ENCODE data around the gene DLG5. TPM values are rescaled to one million over a fixed set of nuclear protein-coding genes. Genes with fewer than 3 reads are reported as not detected.

DLG5 gene
- polyA plus RNA-seq, 2 of the 4 experiments (the other 2 are of a cell fraction): 17.0 to 30.9 TPM

DNA sequence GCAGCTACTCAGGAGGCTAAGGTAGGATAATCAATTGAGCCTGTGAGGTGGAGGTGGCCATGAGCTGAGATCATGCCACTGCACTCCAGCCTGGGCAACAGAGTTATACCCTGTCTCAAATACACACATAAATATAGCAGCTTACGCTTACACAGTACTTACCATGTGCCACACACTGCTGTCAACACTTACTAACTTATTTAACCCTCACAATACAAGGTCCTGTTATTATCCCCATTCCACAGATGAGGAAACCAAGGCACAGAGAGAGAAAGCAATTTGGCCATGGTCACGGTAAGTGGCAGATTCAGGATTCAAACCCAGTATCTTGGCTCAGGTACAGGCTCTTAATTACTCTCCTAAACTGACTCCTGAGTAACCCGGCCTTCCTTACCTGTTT, 19.1 kb downstream of the DLG5 start:
- FAIRE-seq (no peak), DNase-seq (ENCODE audit: low read depth in 1 of 2, low spot score in 1 of 2) (no peak), ATAC-seq (no peak)
- WGBS (ENCODE audit: missing lambda C conversion rate): 93% methylated on average over 3 of the region's 3 CpGs
- Histone ChIP-seq H3K4me3 (no peak overlapping the region), H3K4me2 (no peak overlapping the region), H3K27ac (peak overlapping the region; percentile 86 to 93; a peak in 5 of 6 replicates), H3K4me1 (peaks cover 66% of the 10 kb centered on the region), H3K9me3 (no peaks in the 10 kb centered on the region)
- ChIA-PET CTCF (interaction anchor here (0.6 to 1.2 kb wide), 3 partner anchors 15 to 103 kb away, joined by 3 to 5 read pairs (median 3); no protein-coding TSS in a partner anchor), POLR2A (no interaction called here)
- TF ChIP-seq MAX (IDR thresholded peaks at IDR 0.05) (no peak; the same call in 1 of the 2 replicates), ZSCAN20 (CRISPR knock-in tag; IDR thresholded peaks at IDR 0.05) (no peak), POLR2A (IDR thresholded peaks at IDR 0.05; ENCODE audit: low read length) (no peak), HEYL (CRISPR knock-in tag; IDR thresholded peaks at IDR 0.05) (no peak), SREBF2 (IDR thresholded peaks at IDR 0.05) (no peak), RCOR1 (IDR thresholded peaks at IDR 0.05; ENCODE audit: low read depth, low read length) (no peak), PHF8 (IDR thresholded peaks at IDR 0.05; ENCODE audit: borderline replicate concordance, low read depth) (no peak), ZC3H11A (IDR thresholded peaks at IDR 0.05) (no peak), CEBPB (IDR thresholded peaks at IDR 0.05) (no peak), KDM5A (IDR thresholded peaks at IDR 0.05) (no peak), TFCP2L1 (CRISPR knock-in tag; IDR thresholded peaks at IDR 0.05) (no peak), KDM1A (IDR thresholded peaks at IDR 0.05; ENCODE audit: low read depth) (no peak), NPAS2 (CRISPR knock-in tag; IDR thresholded peaks at IDR 0.05; ENCODE audit: borderline replicate concordance) (no peak), HOXB5 (CRISPR knock-in tag; IDR thresholded peaks at IDR 0.05) (no peak), CBX2 (IDR thresholded peaks at IDR 0.05; ENCODE audit: borderline replicate concordance, low read depth) (no peak), RNF2 (IDR thresholded peaks at IDR 0.05; ENCODE audit: borderline replicate concordance, low read depth) (no peak), EHF (CRISPR knock-in tag; IDR thresholded peaks at IDR 0.05) (no peak), CHD2 (IDR thresholded peaks at IDR 0.05; ENCODE audit: low read length, partially characterized antibody) (no peak)
- TF ChIP-seq, protein P1, sequence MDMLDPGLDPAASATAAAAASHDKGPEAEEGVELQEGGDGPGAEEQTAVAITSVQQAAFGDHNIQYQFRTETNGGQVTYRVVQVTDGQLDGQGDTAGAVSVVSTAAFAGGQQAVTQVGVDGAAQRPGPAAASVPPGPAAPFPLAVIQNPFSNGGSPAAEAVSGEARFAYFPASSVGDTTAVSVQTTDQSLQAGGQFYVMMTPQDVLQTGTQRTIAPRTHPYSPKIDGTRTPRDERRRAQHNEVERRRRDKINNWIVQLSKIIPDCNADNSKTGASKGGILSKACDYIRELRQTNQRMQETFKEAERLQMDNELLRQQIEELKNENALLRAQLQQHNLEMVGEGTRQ (IDR thresholded peaks at IDR 0.05): no peak

DNA sequence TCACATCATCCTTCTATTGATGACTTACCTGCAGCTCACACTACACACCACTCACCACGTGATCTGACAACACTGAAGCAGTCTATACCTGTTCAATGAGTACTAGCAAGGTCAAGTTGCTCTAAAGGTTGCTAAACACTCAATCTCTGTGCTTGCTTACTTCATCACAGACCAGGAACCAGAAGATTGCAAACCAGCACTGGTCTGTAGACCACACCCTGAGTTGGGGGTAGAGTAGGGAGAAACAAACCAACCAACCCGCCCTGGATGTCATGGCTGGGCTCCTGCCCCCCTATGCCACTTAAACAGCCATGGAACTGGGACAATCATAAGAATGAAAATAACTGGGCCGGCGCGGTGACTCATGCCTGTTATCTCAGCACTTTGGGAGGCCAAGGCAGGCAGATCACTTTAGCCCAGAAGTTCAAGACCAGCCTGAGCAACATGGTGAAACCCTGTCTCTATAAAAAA, 19.6 kb downstream of the DLG5 start:
- ATAC-seq (no peak), FAIRE-seq (no peak), DNase-seq (ENCODE audit: low read depth in 1 of 2, low spot score in 1 of 2) (no peak)
- TF ChIP-seq FOSL2 (IDR thresholded peaks at IDR 0.05): no peak
- peak; percentile 15; the same call in 1 of the 2 replicates for TF ChIP-seq FOSL2 (CRISPR knock-in tag; IDR thresholded peaks at IDR 0.05)
- TF ChIP-seq JUNB (IDR thresholded peaks at IDR 0.05): no peak
- CTCF ChIA-PET: interaction anchor here (0.6 to 1.2 kb wide), 4 partner anchors 13 to 103 kb away, joined by 3 to 5 read pairs (median 4); no protein-coding TSS in a partner anchor
- Histone ChIP-seq H3K4me1 (peaks cover 65% of the 10 kb centered on the region), H3K27ac (peak overlapping the region; percentile 86 to 93; a peak in 4 of 6 replicates), H3K9me3 (no peaks in the 10 kb centered on the region), H3K4me2 (no peak overlapping the region), H3K4me3 (no peak overlapping the region)
- POLR2A ChIA-PET: no interaction called here
- 90% methylated on average over 5 of the region's 5 CpGs for WGBS (ENCODE audit: missing lambda C conversion rate)

DNA sequence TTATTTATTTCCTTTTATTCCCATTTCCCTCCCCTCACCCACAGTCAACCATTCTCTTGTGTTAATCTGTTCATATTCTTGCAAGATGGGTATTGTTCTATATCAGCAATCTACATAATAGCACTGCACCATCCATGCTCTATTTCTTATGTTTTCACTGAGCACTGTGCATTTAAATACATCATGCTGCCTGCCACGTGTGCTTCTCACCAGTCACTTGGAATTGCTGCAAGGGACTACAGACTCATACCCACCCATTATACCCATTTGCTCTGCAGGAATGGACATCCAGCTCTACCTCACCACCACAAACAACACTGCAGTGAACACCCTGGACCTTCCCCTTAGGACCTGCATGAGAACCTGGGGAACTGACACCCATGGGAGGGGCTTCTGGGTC, 20.8 kb downstream of the DLG5 start:
- H3K9me3 ChIP-seq: no peaks in the 10 kb centered on the region
- ATAC-seq (no peak), DNase-seq (ENCODE audit: low read depth in 1 of 2, low spot score in 1 of 2) (no peak), FAIRE-seq (no peak)
- peaks cover 55% of the 10 kb centered on the region for H3K4me1 ChIP-seq
- ChIA-PET CTCF (interaction anchor here (0.9 to 1.6 kb wide), 3 partner anchors 12 to 58 kb away, joined by 5 read pairs; no protein-coding TSS in a partner anchor), POLR2A (no interaction called here)
- H3K27ac ChIP-seq: no peak overlapping the region
- no peak overlapping the region for H3K4me2 ChIP-seq
- no peak for TF ChIP-seq CHD4 (IDR thresholded peaks at IDR 0.05; ENCODE audit: borderline replicate concordance)
- TF ChIP-seq MAZ (IDR thresholded peaks at IDR 0.05; ENCODE audit: borderline replicate concordance, low read depth, low read length): no peak
- TF ChIP-seq CBX8 (IDR thresholded peaks at IDR 0.05): no peak
- no peak for TF ChIP-seq E2F6 (IDR thresholded peaks at IDR 0.05; ENCODE audit: borderline replicate concordance, low read depth)
- no peak for TF ChIP-seq POLR2AphosphoS2 (conservative IDR thresholded peaks at IDR 0.05; ENCODE audit: low read length)
- no peak for TF ChIP-seq RCOR1 (IDR thresholded peaks at IDR 0.05; ENCODE audit: low read depth, low read length)
- TF ChIP-seq, protein P2, sequence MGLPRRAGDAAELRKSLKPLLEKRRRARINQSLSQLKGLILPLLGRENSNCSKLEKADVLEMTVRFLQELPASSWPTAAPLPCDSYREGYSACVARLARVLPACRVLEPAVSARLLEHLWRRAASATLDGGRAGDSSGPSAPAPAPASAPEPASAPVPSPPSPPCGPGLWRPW (IDR thresholded peaks at IDR 0.05): no peak
- no peak for TF ChIP-seq NFE2L2 (conservative IDR thresholded peaks at IDR 0.05; ENCODE audit: low read length)
- WGBS (ENCODE audit: missing lambda C conversion rate): 79% methylated on average over 1 of the region's 1 CpG
- no peak overlapping the region for H3K4me3 ChIP-seq

Measured in A549 (cell line).